Measurements from ENCODE around the gene ATP1B1. TPM values are rescaled to one million over a fixed set of nuclear protein-coding genes. Genes with fewer than 3 reads are reported as not detected.
A peak's percentile ranks its signal among the peaks of the same experiment; 100 is the strongest.

Gene ATP1B1
- total RNA-seq, 1 experiment from 2014 or later = 626 TPM

DNA sequence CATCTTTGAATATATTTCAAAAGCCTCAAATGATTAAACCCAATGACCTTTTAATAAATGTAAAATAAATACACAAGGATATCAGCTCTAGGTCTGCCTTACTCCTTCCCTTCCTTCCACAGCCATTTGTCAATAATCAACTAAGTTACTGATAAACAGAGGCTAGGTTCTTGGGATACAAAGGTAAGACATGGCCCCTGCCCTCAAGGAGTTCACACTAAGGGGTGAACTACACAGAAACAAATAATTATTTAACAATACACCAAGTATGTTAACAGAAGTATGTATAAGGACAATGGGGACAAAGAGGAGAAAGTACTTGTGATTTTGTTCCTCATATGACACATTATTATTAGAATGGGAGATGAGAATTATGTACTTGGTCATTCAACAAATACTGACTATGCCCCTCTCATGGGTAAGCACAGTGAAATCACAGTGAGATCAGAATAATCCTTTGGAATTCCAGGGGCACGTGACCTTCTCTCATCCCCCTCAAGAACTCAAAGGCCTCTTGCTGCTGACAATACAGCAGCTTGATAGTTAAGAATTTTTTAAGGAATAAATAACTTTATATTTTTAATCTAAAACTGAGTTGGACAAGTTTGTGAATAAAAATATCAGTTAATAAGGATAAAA, 40.2 kb downstream of the ATP1B1 start:
- BruUV-seq (replicated peaks) = no TSS peak
- no peak overlapping the region for H3K4me3 Mint-ChIP-seq (ENCODE audit: low read depth, unreplicated experiment)
- H3K27me3 Mint-ChIP-seq (ENCODE audit: unreplicated experiment) = no peaks in the 10 kb centered on the region
- H3K27ac Mint-ChIP-seq (ENCODE audit: unreplicated experiment) = peak overlapping the region; percentile 74
- CTCF ChIA-PET = interaction anchor here (1.9 kb wide), 1 partner anchor 201 kb away, joined by 4 read pairs; no protein-coding TSS in a partner anchor
- TF ChIP-seq, protein P1, sequence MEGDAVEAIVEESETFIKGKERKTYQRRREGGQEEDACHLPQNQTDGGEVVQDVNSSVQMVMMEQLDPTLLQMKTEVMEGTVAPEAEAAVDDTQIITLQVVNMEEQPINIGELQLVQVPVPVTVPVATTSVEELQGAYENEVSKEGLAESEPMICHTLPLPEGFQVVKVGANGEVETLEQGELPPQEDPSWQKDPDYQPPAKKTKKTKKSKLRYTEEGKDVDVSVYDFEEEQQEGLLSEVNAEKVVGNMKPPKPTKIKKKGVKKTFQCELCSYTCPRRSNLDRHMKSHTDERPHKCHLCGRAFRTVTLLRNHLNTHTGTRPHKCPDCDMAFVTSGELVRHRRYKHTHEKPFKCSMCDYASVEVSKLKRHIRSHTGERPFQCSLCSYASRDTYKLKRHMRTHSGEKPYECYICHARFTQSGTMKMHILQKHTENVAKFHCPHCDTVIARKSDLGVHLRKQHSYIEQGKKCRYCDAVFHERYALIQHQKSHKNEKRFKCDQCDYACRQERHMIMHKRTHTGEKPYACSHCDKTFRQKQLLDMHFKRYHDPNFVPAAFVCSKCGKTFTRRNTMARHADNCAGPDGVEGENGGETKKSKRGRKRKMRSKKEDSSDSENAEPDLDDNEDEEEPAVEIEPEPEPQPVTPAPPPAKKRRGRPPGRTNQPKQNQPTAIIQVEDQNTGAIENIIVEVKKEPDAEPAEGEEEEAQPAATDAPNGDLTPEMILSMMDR (IDR thresholded peaks at IDR 0.05; ENCODE audit: unreplicated experiment) = no peak
- intact Hi-C loops (cut with micrococcal nuclease; ENCODE audit: unreplicated experiment) = loop anchor here (5.0 to 10.0 kb wide), 2 partner anchors 178 to 201 kb away; no protein-coding TSS in a partner anchor
- no peak for DNase-seq
- H3K36me3 Mint-ChIP-seq (ENCODE audit: insufficient read depth, unreplicated experiment) = peaks cover 18% of the 10 kb centered on the region
- H3K4me1 Mint-ChIP-seq (ENCODE audit: low read depth, unreplicated experiment) = peaks cover 63% of the 10 kb centered on the region
- peaks cover 2% of the 10 kb centered on the region for H3K9me3 Mint-ChIP-seq (ENCODE audit: low read depth, unreplicated experiment)

DNA sequence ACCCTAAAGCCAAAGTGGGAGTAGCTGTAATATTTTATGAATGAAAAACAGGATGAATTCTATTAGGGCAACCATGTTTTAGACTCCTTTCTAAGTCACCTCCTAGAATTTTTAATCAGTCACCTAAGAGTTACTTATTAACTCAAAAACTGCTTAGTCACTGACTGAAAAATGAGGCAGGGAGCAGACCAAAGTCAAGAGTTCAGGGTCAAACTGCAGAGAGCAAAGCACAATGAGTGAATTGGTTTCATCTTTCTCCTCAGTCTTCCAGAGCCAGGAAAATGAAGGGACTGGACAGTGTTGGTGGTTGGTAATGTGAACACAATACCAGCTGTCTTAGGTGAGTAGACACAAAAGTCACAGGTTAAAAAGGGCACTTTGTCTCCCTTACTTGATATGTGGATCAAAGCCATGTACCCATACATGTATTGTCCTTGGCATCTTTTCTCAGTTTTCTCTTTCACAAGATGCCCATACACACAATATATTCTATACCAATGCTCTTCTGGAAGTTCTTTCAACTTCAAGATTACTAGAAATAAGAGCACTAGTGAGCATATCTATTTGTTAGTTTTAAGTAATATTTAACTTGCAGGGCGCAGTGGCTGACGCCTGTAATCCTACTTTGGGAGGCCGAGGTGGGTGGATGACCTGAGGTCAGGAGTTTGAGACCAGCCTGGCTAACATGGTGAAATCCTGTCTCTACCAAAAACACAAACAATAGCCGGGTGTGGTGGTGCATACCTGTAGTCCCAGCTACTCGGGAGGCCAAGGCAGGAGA, 42.2 kb downstream of the ATP1B1 start:
- intact Hi-C loops (cut with micrococcal nuclease; ENCODE audit: unreplicated experiment) = loop anchor here (1.0 to 10.0 kb wide), 4 partner anchors 32 to 199 kb away; no protein-coding TSS in a partner anchor
- TF ChIP-seq, protein P1 (IDR thresholded peaks at IDR 0.05; ENCODE audit: unreplicated experiment) = no peak
- CTCF ChIA-PET = interaction anchor here (0.6 kb wide), 1 partner anchor 291 kb away, joined by 3 read pairs; no protein-coding TSS in a partner anchor

GRCh38 chr1:169149555-169150286, 43.2 kb downstream of the ATP1B1 start:
- no peak overlapping the region for H3K4me3 Mint-ChIP-seq (ENCODE audit: low read depth, unreplicated experiment)
- H3K27ac Mint-ChIP-seq (ENCODE audit: unreplicated experiment) = no peak overlapping the region
- H3K27me3 Mint-ChIP-seq (ENCODE audit: unreplicated experiment) = no peaks in the 10 kb centered on the region
- TF ChIP-seq, protein P1 (IDR thresholded peaks at IDR 0.05; ENCODE audit: unreplicated experiment) = no peak
- H3K36me3 Mint-ChIP-seq (ENCODE audit: insufficient read depth, unreplicated experiment) = peaks cover 17% of the 10 kb centered on the region
- no peak for DNase-seq
- CTCF ChIA-PET = interaction anchor here (0.6 to 0.7 kb wide), 2 partner anchors 245 to 979 kb away, joined by 3 to 10 read pairs; no protein-coding TSS in a partner anchor
- BruUV-seq (replicated peaks) = no TSS peak
- intact Hi-C loops (cut with micrococcal nuclease; ENCODE audit: unreplicated experiment) = loop anchor here (1.0 to 10.0 kb wide), 4 partner anchors 33 to 198 kb away; no protein-coding TSS in a partner anchor
- peaks cover 38% of the 10 kb centered on the region for H3K4me1 Mint-ChIP-seq (ENCODE audit: low read depth, unreplicated experiment)
- peaks cover 2% of the 10 kb centered on the region for H3K9me3 Mint-ChIP-seq (ENCODE audit: low read depth, unreplicated experiment)

More for the DNA sequence above, 42.2 kb downstream of the ATP1B1 start:
- no peaks in the 10 kb centered on the region for H3K27me3 Mint-ChIP-seq (ENCODE audit: unreplicated experiment)
- H3K9me3 Mint-ChIP-seq (ENCODE audit: low read depth, unreplicated experiment) = peaks cover 2% of the 10 kb centered on the region
- H3K27ac Mint-ChIP-seq (ENCODE audit: unreplicated experiment) = peak overlapping the region; percentile 74
- DNase-seq = peak; percentile 26
- H3K4me1 Mint-ChIP-seq (ENCODE audit: low read depth, unreplicated experiment) = peaks cover 48% of the 10 kb centered on the region
- peak overlapping the region; percentile 39 for H3K4me3 Mint-ChIP-seq (ENCODE audit: low read depth, unreplicated experiment)
- BruUV-seq (replicated peaks) = no TSS peak
- peaks cover 18% of the 10 kb centered on the region for H3K36me3 Mint-ChIP-seq (ENCODE audit: insufficient read depth, unreplicated experiment)

Data from Calu3 (cell line).